K562 (cell line): ENCODE results near the gene PPP1R15A. TPM values are rescaled to one million over a fixed set of nuclear protein-coding genes. Genes with fewer than 3 reads are reported as not detected.

Experiments used
- HNRNPK ChIP-seq: fragments of 200-400 bp; formaldehyde crosslinking; IDR thresholded peaks from one replicate; pipeline ENCODE4 v1.6.1; 2018; ENCODE audit warnings: mild to moderate bottlenecking, low read depth, low read length; ENCODE audit not compliant: poor library complexity, severe bottlenecking
- JUNB ChIP-seq: fragments of 450-650 bp; formaldehyde crosslinking; conservative IDR thresholded peaks from 2 replicates; pipeline ENCODE4 v1.4.0; 2020; ENCODE audit warnings: mild to moderate bottlenecking
- JUND ChIP-seq, 2 experiments: IDR thresholded peaks; 2 replicates in 1 of 2; 3 replicates in 1 of 2; pipeline ENCODE4 v1.6.1; 2011; ENCODE audit warnings: borderline replicate concordance in 2 of 2, low read depth in 2 of 2, low read length in 2 of 2, improper control_type of control experiment in 1 of 2, missing biosample characterization in 1 of 2, missing genetic modification characterization in 1 of 2, missing genetic modification reagents in 1 of 2
- MEF2D ChIP-seq: conservative IDR thresholded peaks from 2 replicates; pipeline ENCODE4 v1.6.1; 2016; ENCODE audit warnings: low read depth, missing genetic modification characterization, missing compliant biosample characterization
- POLR3G ChIP-seq: IDR thresholded peaks from 2 replicates; pipeline ENCODE4 v1.6.1; 2011; ENCODE audit not compliant: insufficient read length, insufficient replicate concordance; ENCODE audit errors: extremely low read depth
- SMARCA5 ChIP-seq: fragments of 450-650 bp; IDR thresholded peaks from 2 replicates; pipeline ENCODE4 v1.6.1; 2016
- XRCC5 ChIP-seq: fragments of 200-400 bp; formaldehyde crosslinking; IDR thresholded peaks from 2 replicates; pipeline ENCODE4 v1.6.1; 2017; ENCODE audit warnings: low read depth, mild to moderate bottlenecking, low read length
- ZBTB8A ChIP-seq: fragments of 450-650 bp; IDR thresholded peaks from 2 replicates; pipeline ENCODE4 v1.6.1; 2018; ENCODE audit warnings: mild to moderate bottlenecking, moderate library complexity; ENCODE audit not compliant: partially characterized antibody
- ZNF584 ChIP-seq: fragments of 200-800 bp; sonication (Bioruptor generic); IDR thresholded peaks from 2 replicates; pipeline ENCODE4 v1.6.1; 2016; ENCODE audit warnings: low read depth, mild to moderate bottlenecking, missing genetic modification characterization, missing compliant biosample characterization
- ZNF766 ChIP-seq: fragments of 200-800 bp; sonication (Bioruptor generic); conservative IDR thresholded peaks from 2 replicates; pipeline ENCODE4 v1.6.1; 2016; ENCODE audit warnings: missing genetic modification characterization, missing compliant biosample characterization
- polyA plus RNA-seq, 8 experiments: library from polyadenylated mRNA; depleted of rRNA in 4 of 8; stranded (reverse) in 5 of 8; unstranded in 3 of 8; fragments of >200 nt; fragmentation: Nextera tagmentation in 2 of 8; fragmentation: Illumina TruSeq in 1 of 8; extraction: Ambion mirVana in 2 of 8; extraction: Trizol in 1 of 8; gene quantifications; 2 replicates each; pipeline versions ENCODE4 v1.2.1 to v1.2.3, GENCODE V29; 2011 to 2014; ENCODE audit warnings: inconsistent platforms in 1 of 8, missing spikeins in 1 of 8
- total RNA-seq, 7 experiments: library from RNA; depleted of rRNA in 6 of 7; stranded (reverse); fragments of >200 nt in 6 of 7; fragmentation: Illumina TruSeq in 2 of 7; extraction: Trizol in 2 of 7; gene quantifications; 2 replicates each; pipeline versions ENCODE4 v1.2.1 to v1.2.3, GENCODE V29; 2011 to 2021; ENCODE audit warnings: low replicate concordance in 1 of 7
- TF ChIP-seq, protein P1 (sequence below), 2 experiments: fragments of 450-650 bp; IDR thresholded peaks; 2 replicates each; pipeline ENCODE4 v1.6.1; 2018; ENCODE audit warnings: mild to moderate bottlenecking in 2 of 2, low read depth in 1 of 2; ENCODE audit not compliant: partially characterized antibody in 2 of 2
- TF ChIP-seq, protein P2 (sequence below): fragments of 450-650 bp; IDR thresholded peaks from 2 replicates; pipeline ENCODE4 v1.6.1; 2016; ENCODE audit warnings: antibody characterized with exemption
- TF ChIP-seq, protein P3 (sequence below), 2 experiments: fragments of 200-800 bp in 1 of 2; sonication (Bioruptor generic) in 1 of 2; sonication (generic) in 1 of 2; formaldehyde crosslinking in 1 of 2; IDR thresholded peaks in 1 of 2; conservative IDR thresholded peaks in 1 of 2; 2 replicates each; pipeline versions ENCODE4 v1.5.0 to v1.6.1; 2016 to 2020; ENCODE audit warnings: missing compliant biosample characterization in 1 of 2, missing genetic modification characterization in 1 of 2, missing genetic modification reagents in 1 of 2

PPP1R15A gene
- total and polyA plus RNA-seq, 9 of the 15 experiments (the other 6 are each of a cell fraction or from before 2014, with no cell fraction given), result 0.42 to 73.7 (median 44.0) TPM

DNA sequence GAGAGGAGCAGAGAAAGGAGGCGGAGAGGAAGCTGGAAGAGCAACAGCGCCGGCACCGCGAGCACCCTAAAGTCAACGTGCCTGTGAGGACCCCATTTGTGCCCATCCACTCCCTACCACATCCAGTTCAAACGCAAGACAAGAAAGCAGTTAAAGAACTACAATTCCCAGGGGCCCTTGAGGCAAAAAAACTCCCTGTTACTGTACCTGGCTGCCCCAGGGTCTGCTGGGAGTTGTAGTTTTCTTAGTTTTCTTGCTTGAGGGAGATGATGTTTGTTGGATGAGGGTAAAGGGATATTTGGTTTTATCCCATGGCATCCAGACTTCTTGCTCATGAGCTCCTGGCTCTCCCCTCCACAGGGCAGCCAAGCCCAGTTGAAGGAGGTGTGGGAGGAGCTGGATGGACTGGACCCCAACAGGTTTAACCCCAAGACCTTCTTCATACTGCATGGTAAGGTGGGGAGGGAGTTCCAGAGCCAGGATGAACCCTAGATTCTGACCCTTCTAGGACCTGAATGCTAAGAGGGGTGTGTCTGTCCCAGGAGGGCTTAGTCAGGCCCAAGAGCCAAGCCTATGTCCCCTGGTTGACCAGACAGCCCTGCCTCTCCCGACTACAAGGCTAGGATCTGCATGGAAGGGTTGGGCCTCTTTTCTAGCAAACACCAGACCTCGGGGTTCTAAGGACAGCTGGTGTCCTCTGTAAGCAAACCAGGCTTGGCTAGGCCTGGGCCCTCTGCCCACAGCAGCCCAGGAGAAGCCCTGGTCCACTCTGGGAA lies 41.1 kb downstream of the PPP1R15A start (continued):
- TF ChIP-seq, protein P1, sequence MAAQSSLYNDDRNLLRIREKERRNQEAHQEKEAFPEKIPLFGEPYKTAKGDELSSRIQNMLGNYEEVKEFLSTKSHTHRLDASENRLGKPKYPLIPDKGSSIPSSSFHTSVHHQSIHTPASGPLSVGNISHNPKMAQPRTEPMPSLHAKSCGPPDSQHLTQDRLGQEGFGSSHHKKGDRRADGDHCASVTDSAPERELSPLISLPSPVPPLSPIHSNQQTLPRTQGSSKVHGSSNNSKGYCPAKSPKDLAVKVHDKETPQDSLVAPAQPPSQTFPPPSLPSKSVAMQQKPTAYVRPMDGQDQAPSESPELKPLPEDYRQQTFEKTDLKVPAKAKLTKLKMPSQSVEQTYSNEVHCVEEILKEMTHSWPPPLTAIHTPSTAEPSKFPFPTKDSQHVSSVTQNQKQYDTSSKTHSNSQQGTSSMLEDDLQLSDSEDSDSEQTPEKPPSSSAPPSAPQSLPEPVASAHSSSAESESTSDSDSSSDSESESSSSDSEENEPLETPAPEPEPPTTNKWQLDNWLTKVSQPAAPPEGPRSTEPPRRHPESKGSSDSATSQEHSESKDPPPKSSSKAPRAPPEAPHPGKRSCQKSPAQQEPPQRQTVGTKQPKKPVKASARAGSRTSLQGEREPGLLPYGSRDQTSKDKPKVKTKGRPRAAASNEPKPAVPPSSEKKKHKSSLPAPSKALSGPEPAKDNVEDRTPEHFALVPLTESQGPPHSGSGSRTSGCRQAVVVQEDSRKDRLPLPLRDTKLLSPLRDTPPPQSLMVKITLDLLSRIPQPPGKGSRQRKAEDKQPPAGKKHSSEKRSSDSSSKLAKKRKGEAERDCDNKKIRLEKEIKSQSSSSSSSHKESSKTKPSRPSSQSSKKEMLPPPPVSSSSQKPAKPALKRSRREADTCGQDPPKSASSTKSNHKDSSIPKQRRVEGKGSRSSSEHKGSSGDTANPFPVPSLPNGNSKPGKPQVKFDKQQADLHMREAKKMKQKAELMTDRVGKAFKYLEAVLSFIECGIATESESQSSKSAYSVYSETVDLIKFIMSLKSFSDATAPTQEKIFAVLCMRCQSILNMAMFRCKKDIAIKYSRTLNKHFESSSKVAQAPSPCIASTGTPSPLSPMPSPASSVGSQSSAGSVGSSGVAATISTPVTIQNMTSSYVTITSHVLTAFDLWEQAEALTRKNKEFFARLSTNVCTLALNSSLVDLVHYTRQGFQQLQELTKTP (IDR thresholded peaks at IDR 0.05; ENCODE audit: low read depth in 1 of 2, partially characterized antibody in 2 of 2), result peak in 1 of 2 experiments; percentile 98
- TF ChIP-seq, protein P2, sequence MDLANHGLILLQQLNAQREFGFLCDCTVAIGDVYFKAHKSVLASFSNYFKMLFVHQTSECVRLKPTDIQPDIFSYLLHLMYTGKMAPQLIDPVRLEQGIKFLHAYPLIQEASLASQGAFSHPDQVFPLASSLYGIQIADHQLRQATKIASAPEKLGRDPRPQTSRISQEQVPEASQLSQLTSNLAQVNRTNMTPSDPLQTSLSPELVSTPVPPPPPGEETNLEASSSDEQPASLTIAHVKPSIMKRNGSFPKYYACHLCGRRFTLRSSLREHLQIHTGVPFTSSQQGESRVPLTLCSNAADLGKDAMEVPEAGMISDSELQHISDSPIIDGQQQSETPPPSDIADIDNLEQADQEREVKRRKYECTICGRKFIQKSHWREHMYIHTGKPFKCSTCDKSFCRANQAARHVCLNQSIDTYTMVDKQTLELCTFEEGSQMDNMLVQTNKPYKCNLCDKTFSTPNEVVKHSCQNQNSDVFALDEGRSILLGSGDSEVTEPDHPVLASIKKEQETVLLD, result no peak
- TF ChIP-seq, protein P3, sequence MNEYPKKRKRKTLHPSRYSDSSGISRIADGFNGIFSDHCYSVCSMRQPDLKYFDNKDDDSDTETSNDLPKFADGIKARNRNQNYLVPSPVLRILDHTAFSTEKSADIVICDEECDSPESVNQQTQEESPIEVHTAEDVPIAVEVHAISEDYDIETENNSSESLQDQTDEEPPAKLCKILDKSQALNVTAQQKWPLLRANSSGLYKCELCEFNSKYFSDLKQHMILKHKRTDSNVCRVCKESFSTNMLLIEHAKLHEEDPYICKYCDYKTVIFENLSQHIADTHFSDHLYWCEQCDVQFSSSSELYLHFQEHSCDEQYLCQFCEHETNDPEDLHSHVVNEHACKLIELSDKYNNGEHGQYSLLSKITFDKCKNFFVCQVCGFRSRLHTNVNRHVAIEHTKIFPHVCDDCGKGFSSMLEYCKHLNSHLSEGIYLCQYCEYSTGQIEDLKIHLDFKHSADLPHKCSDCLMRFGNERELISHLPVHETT (CRISPR knock-in tag; conservative IDR thresholded peaks at IDR 0.05 in 1 of 2, IDR thresholded peaks at IDR 0.05 in 1 of 2), result 0 out of 4 replicates have a peak, but pooled peaks of 1 of the 2 experiments have one; percentile 35
- TF ChIP-seq XRCC5, result no peak
- no peak for TF ChIP-seq JUNB
- no peak for TF ChIP-seq ZBTB8A
- TF ChIP-seq ZNF584 (CRISPR knock-in tag), result no peak
- TF ChIP-seq POLR3G, result no peak
- 0 out of 2 replicates have a peak, but pooled peaks have one; percentile 47 for TF ChIP-seq ZNF766 (CRISPR knock-in tag)
- no peak for TF ChIP-seq SMARCA5
- no peak for TF ChIP-seq JUND (IDR thresholded peaks at IDR 0.05; ENCODE audit: borderline replicate concordance, low read depth, low read length)
- no peak for TF ChIP-seq JUND (tag; IDR thresholded peaks at IDR 0.05; ENCODE audit: borderline replicate concordance, low read depth, low read length)
- TF ChIP-seq MEF2D (tag), result no peak
- TF ChIP-seq HNRNPK, result no peak
